Measurements from ENCODE around the gene TUBB3.
"Not testable (repeated sequence)": the region's sequence is repeated elsewhere in the genome, so short reads cannot be mapped to it uniquely, and the experiment has no call there.

TUBB3 gene

GRCh38 chr16:89967436-89967835 lies 44.3 kb downstream of the TUBB3 start:
- Histone ChIP-seq H3K36me3 (ENCODE audit: control insufficient read depth, insufficient read depth, low read length) (peaks cover 52% of the 10 kb centered on the region), H3K9me3 (ENCODE audit: control insufficient read depth, low read length) (peaks cover 14% of the 10 kb centered on the region)
- 67 to 100% methylated on average over 1 of the region's 5 CpGs for WGBS, 2 experiments (ENCODE audit: insufficient coverage in 2 of 2)
- not testable (repeated sequence) for H3K4me1 ChIP-seq (ENCODE audit: control insufficient read depth, insufficient read depth, low read length, poor library complexity, severe bottlenecking); H3K4me3 ChIP-seq (ENCODE audit: extremely low read depth, insufficient read depth, low read length, poor library complexity, severe bottlenecking); H3K27ac ChIP-seq (ENCODE audit: low read depth, low read length, severe bottlenecking)

GRCh38 chr16:89968074-89968473 lies 44.9 kb downstream of the TUBB3 start:
- 91 to 95% methylated on average over 8 to 11 of the region's 11 CpGs for WGBS, 2 experiments (ENCODE audit: insufficient coverage in 2 of 2)
- peaks cover 14% of the 10 kb centered on the region for H3K9me3 ChIP-seq (ENCODE audit: control insufficient read depth, low read length)
- not testable (repeated sequence) for H3K4me1 ChIP-seq (ENCODE audit: control insufficient read depth, insufficient read depth, low read length, poor library complexity, severe bottlenecking); H3K4me3 ChIP-seq (ENCODE audit: extremely low read depth, insufficient read depth, low read length, poor library complexity, severe bottlenecking); H3K27ac ChIP-seq (ENCODE audit: low read depth, low read length, severe bottlenecking)
- H3K36me3 ChIP-seq (ENCODE audit: control insufficient read depth, insufficient read depth, low read length) = peaks cover 50% of the 10 kb centered on the region

- 93 to 98% methylated on average over 3 to 4 of the region's 6 CpGs for WGBS, 2 experiments (ENCODE audit: insufficient coverage in 2 of 2)
- Histone ChIP-seq H3K27ac (ENCODE audit: low read depth, low read length, severe bottlenecking) (no peak overlapping the region), H3K4me3 (ENCODE audit: extremely low read depth, insufficient read depth, low read length, poor library complexity, severe bottlenecking) (no peak overlapping the region), H3K9me3 (ENCODE audit: control insufficient read depth, low read length) (peaks cover 14% of the 10 kb centered on the region), H3K4me1 (ENCODE audit: control insufficient read depth, insufficient read depth, low read length, poor library complexity, severe bottlenecking) (peaks cover 7% of the 10 kb centered on the region), H3K36me3 (ENCODE audit: control insufficient read depth, insufficient read depth, low read length) (peaks cover 50% of the 10 kb centered on the region)
Observed at GRCh38 chr16:89969741-89970410, 46.7 kb downstream of the TUBB3 start.

- H3K4me3 ChIP-seq (ENCODE audit: extremely low read depth, insufficient read depth, low read length, poor library complexity, severe bottlenecking) = peak overlapping the region; percentile 95
- H3K4me1 ChIP-seq (ENCODE audit: control insufficient read depth, insufficient read depth, low read length, poor library complexity, severe bottlenecking) = peaks cover 7% of the 10 kb centered on the region
- peaks cover 14% of the 10 kb centered on the region for H3K9me3 ChIP-seq (ENCODE audit: control insufficient read depth, low read length)
- peaks cover 46% of the 10 kb centered on the region for H3K36me3 ChIP-seq (ENCODE audit: control insufficient read depth, insufficient read depth, low read length)
- WGBS, 2 experiments (ENCODE audit: insufficient coverage in 2 of 2) = 73 to 78% methylated on average over 41 to 42 of the region's 42 CpGs
- peak overlapping the region; percentile 85 for H3K27ac ChIP-seq (ENCODE audit: low read depth, low read length, severe bottlenecking)
Observed at GRCh38 chr16:89971495-89972243, 48.5 kb downstream of the TUBB3 start.

- H3K36me3 ChIP-seq (ENCODE audit: control insufficient read depth, insufficient read depth, low read length) = peaks cover 46% of the 10 kb centered on the region
- H3K9me3 ChIP-seq (ENCODE audit: control insufficient read depth, low read length) = peaks cover 14% of the 10 kb centered on the region
- 1% methylated on average over 94 to 101 of the region's 104 CpGs for whole genome bisulfite sequencing, 2 experiments (ENCODE audit: insufficient coverage in 2 of 2)
- H3K27ac ChIP-seq (ENCODE audit: low read depth, low read length, severe bottlenecking) = peak overlapping the region; percentile 85
- peak overlapping the region; percentile 95 for H3K4me3 ChIP-seq (ENCODE audit: extremely low read depth, insufficient read depth, low read length, poor library complexity, severe bottlenecking)
- H3K4me1 ChIP-seq (ENCODE audit: control insufficient read depth, insufficient read depth, low read length, poor library complexity, severe bottlenecking) = peaks cover 7% of the 10 kb centered on the region
Observed at GRCh38 chr16:89972244-89973234, 49.4 kb downstream of the TUBB3 start.

GRCh38 chr16:89973235-89973634 lies 50.1 kb downstream of the TUBB3 start:
- H3K36me3 ChIP-seq (ENCODE audit: control insufficient read depth, insufficient read depth, low read length) = peaks cover 53% of the 10 kb centered on the region
- H3K27ac ChIP-seq (ENCODE audit: low read depth, low read length, severe bottlenecking) = no peak overlapping the region
- peak overlapping the region; percentile 95 for H3K4me3 ChIP-seq (ENCODE audit: extremely low read depth, insufficient read depth, low read length, poor library complexity, severe bottlenecking)
- H3K4me1 ChIP-seq (ENCODE audit: control insufficient read depth, insufficient read depth, low read length, poor library complexity, severe bottlenecking) = peaks cover 7% of the 10 kb centered on the region
- peaks cover 14% of the 10 kb centered on the region for H3K9me3 ChIP-seq (ENCODE audit: control insufficient read depth, low read length)
- 18 to 30% methylated on average over 6 to 10 of the region's 14 CpGs for WGBS, 2 experiments (ENCODE audit: insufficient coverage in 2 of 2)

GRCh38 chr16:89973654-89974335 lies 50.7 kb downstream of the TUBB3 start:
- Histone ChIP-seq H3K9me3 (ENCODE audit: control insufficient read depth, low read length) (peaks cover 14% of the 10 kb centered on the region), H3K4me3 (ENCODE audit: extremely low read depth, insufficient read depth, low read length, poor library complexity, severe bottlenecking) (peak overlapping the region; percentile 95), H3K36me3 (ENCODE audit: control insufficient read depth, insufficient read depth, low read length) (peaks cover 55% of the 10 kb centered on the region), H3K27ac (ENCODE audit: low read depth, low read length, severe bottlenecking) (no peak overlapping the region), H3K4me1 (ENCODE audit: control insufficient read depth, insufficient read depth, low read length, poor library complexity, severe bottlenecking) (peaks cover 7% of the 10 kb centered on the region)
- WGBS, 2 experiments (ENCODE audit: insufficient coverage in 2 of 2) = 97 to 98% methylated on average over 8 to 10 of the region's 13 CpGs

- WGBS, 2 experiments (ENCODE audit: insufficient coverage in 2 of 2) = 83 to 100% methylated on average over 1 to 2 of the region's 2 CpGs
- no peak overlapping the region for H3K4me3 ChIP-seq (ENCODE audit: extremely low read depth, insufficient read depth, low read length, poor library complexity, severe bottlenecking)
- H3K36me3 ChIP-seq (ENCODE audit: control insufficient read depth, insufficient read depth, low read length) = peaks cover 63% of the 10 kb centered on the region
- H3K9me3 ChIP-seq (ENCODE audit: control insufficient read depth, low read length) = peaks cover 14% of the 10 kb centered on the region
- H3K27ac ChIP-seq (ENCODE audit: low read depth, low read length, severe bottlenecking) = no peak overlapping the region
- H3K4me1 ChIP-seq (ENCODE audit: control insufficient read depth, insufficient read depth, low read length, poor library complexity, severe bottlenecking) = peaks cover 7% of the 10 kb centered on the region
Observed at GRCh38 chr16:89974870-89975269, 51.7 kb downstream of the TUBB3 start.

GRCh38 chr16:89981414-89981813 lies 58.3 kb downstream of the TUBB3 start:
- Histone ChIP-seq H3K27ac (ENCODE audit: low read depth, low read length, severe bottlenecking) (no peak overlapping the region), H3K36me3 (ENCODE audit: control insufficient read depth, insufficient read depth, low read length) (peaks cover 92% of the 10 kb centered on the region), H3K4me3 (ENCODE audit: extremely low read depth, insufficient read depth, low read length, poor library complexity, severe bottlenecking) (no peak overlapping the region), H3K4me1 (ENCODE audit: control insufficient read depth, insufficient read depth, low read length, poor library complexity, severe bottlenecking) (no peaks in the 10 kb centered on the region), H3K9me3 (ENCODE audit: control insufficient read depth, low read length) (no peaks in the 10 kb centered on the region)
- 100% methylated on average over 5 to 6 of the region's 8 CpGs for WGBS, 2 experiments (ENCODE audit: insufficient coverage in 2 of 2)

GRCh38 chr16:89982318-89982717 lies 59.2 kb downstream of the TUBB3 start:
- 95 to 96% methylated on average over 8 of the region's 9 CpGs for WGBS, 2 experiments (ENCODE audit: insufficient coverage in 2 of 2)
- Histone ChIP-seq H3K4me3 (ENCODE audit: extremely low read depth, insufficient read depth, low read length, poor library complexity, severe bottlenecking) (no peak overlapping the region), H3K36me3 (ENCODE audit: control insufficient read depth, insufficient read depth, low read length) (peaks cover 92% of the 10 kb centered on the region), H3K27ac (ENCODE audit: low read depth, low read length, severe bottlenecking) (no peak overlapping the region), H3K4me1 (ENCODE audit: control insufficient read depth, insufficient read depth, low read length, poor library complexity, severe bottlenecking) (no peaks in the 10 kb centered on the region), H3K9me3 (ENCODE audit: control insufficient read depth, low read length) (no peaks in the 10 kb centered on the region)

Data from mesodermal cell (in vitro differentiated cells).